Mesenchymal stem cell (in vitro differentiated cells and primary cell): Measurements from ENCODE around the gene IL31RA. TPM values are rescaled to one million over a fixed set of nuclear protein-coding genes. Genes with fewer than 3 reads are reported as not detected.
"Not testable (repeated sequence)": the region's sequence is repeated elsewhere in the genome, so short reads cannot be mapped to it uniquely, and the experiment has no call there.

Source experiments
- DNase-seq: peaks from one replicate; pipeline ENCODE4 v3.0.0-alpha.2; 2013
- H2AFZ ChIP-seq: one replicate; pipeline ENCODE4 v1.6.1; 2013; ENCODE audit warnings: low read depth, mild to moderate bottlenecking, control low read depth, inconsistent platforms, low read length, moderate library complexity
- H2AK5ac ChIP-seq: 2 replicates; pipeline ENCODE4 v1.6.1; 2013; ENCODE audit warnings: low read length, moderate library complexity, mild to moderate bottlenecking, inconsistent platforms; ENCODE audit not compliant: severe bottlenecking
- H2BK120ac ChIP-seq: one replicate; pipeline ENCODE4 v1.6.1; 2013; ENCODE audit warnings: low read depth, mild to moderate bottlenecking, inconsistent platforms, low read length, moderate library complexity
- H2BK12ac ChIP-seq, 2 experiments: one replicate each; pipeline ENCODE4 v1.6.1; 2013; ENCODE audit warnings: inconsistent platforms in 2 of 2, low read length in 2 of 2, mild to moderate bottlenecking in 2 of 2, moderate library complexity in 2 of 2, control low read depth in 1 of 2
- H2BK15ac ChIP-seq: one replicate; pipeline ENCODE4 v1.6.1; 2013; ENCODE audit warnings: mild to moderate bottlenecking, low read depth, inconsistent platforms; ENCODE audit not compliant: poor library complexity, severe bottlenecking
- H2BK5ac ChIP-seq: 2 replicates; pipeline ENCODE4 v1.6.1; 2013; ENCODE audit warnings: low read depth, mild to moderate bottlenecking, low read length, control low read depth, inconsistent platforms; ENCODE audit not compliant: poor library complexity, severe bottlenecking
- H3K14ac ChIP-seq, 2 experiments: one replicate each; pipeline ENCODE4 v1.6.1; 2013; ENCODE audit warnings: inconsistent platforms in 2 of 2, low read length in 2 of 2, control low read depth in 1 of 2, mild to moderate bottlenecking in 1 of 2, moderate library complexity in 1 of 2
- H3K18ac ChIP-seq, 2 experiments: one replicate each; pipeline ENCODE4 v1.6.1; 2013; ENCODE audit warnings: inconsistent platforms in 2 of 2, low read length in 2 of 2, control low read depth in 1 of 2, low read depth in 1 of 2, mild to moderate bottlenecking in 1 of 2
- H3K23ac ChIP-seq, 2 experiments: one replicate each; pipeline ENCODE4 v1.6.1; 2013; ENCODE audit warnings: inconsistent platforms in 2 of 2, low read length in 2 of 2, mild to moderate bottlenecking in 2 of 2, moderate library complexity in 2 of 2, control low read depth in 1 of 2
- H3K27ac ChIP-seq: 2 replicates; pipeline ENCODE4 v1.5.1; 2013; ENCODE audit warnings: mild to moderate bottlenecking, moderate library complexity, low read length, control low read depth, inconsistent platforms; ENCODE audit not compliant: poor library complexity, severe bottlenecking
- H3K27me3 ChIP-seq, 2 experiments: 2 replicates each; pipeline versions ENCODE4 v1.6.1 to v1.7.0; 2013; ENCODE audit warnings: low read length in 2 of 2, mild to moderate bottlenecking in 2 of 2, moderate library complexity in 2 of 2, control low read depth in 1 of 2, inconsistent platforms in 1 of 2; ENCODE audit not compliant: control insufficient read depth in 1 of 2, insufficient read depth in 1 of 2
- H3K36me3 ChIP-seq, 2 experiments: 2 replicates each; pipeline versions ENCODE4 v1.6.1 to v1.7.0; 2013; ENCODE audit warnings: low read length in 2 of 2, control low read depth in 1 of 2, inconsistent platforms in 1 of 2, low read depth in 1 of 2, mild to moderate bottlenecking in 1 of 2; ENCODE audit not compliant: insufficient read depth in 2 of 2, control insufficient read depth in 1 of 2
- H3K4ac ChIP-seq, 2 experiments: one replicate each; pipeline ENCODE4 v1.6.1; 2013; ENCODE audit warnings: inconsistent platforms in 2 of 2, low read length in 2 of 2, mild to moderate bottlenecking in 2 of 2, moderate library complexity in 2 of 2, control low read depth in 1 of 2, low read depth in 1 of 2
- H3K4me1 ChIP-seq: 2 replicates; pipeline ENCODE4 v1.6.1; 2013; ENCODE audit warnings: low read depth, low read length, control low read depth; ENCODE audit not compliant: control insufficient read depth, insufficient read depth
- H3K4me2 ChIP-seq: 2 replicates; pipeline ENCODE4 v1.6.1; 2013; ENCODE audit warnings: low read length, mild to moderate bottlenecking, inconsistent platforms; ENCODE audit not compliant: poor library complexity, severe bottlenecking
- H3K4me3 ChIP-seq, 2 experiments: 2 replicates each; pipeline versions ENCODE4 v1.5.1 to v1.7.0; 2013; ENCODE audit warnings: low read length in 2 of 2, mild to moderate bottlenecking in 2 of 2, control low read depth in 1 of 2, low read depth in 1 of 2; ENCODE audit not compliant: insufficient read depth in 1 of 2
- H3K79me1 ChIP-seq: replicated peaks from 2 replicates; pipeline ENCODE4 v1.6.1; 2013; ENCODE audit warnings: mild to moderate bottlenecking, control low read depth, low read length, inconsistent platforms; ENCODE audit not compliant: poor library complexity, severe bottlenecking
- H3K9ac ChIP-seq: 2 replicates; pipeline ENCODE4 v1.7.0; 2013; ENCODE audit warnings: mild to moderate bottlenecking, low read length, moderate library complexity
- H3K9me3 ChIP-seq: 2 replicates; pipeline ENCODE4 v1.7.0; 2013; ENCODE audit warnings: mild to moderate bottlenecking, low read length; ENCODE audit not compliant: control insufficient read depth
- H4K8ac ChIP-seq: one replicate; pipeline ENCODE4 v1.6.1; 2013; ENCODE audit warnings: inconsistent platforms, mild to moderate bottlenecking, low read length, moderate library complexity
- H4K91ac ChIP-seq: one replicate; pipeline ENCODE4 v1.6.1; 2013; ENCODE audit warnings: mild to moderate bottlenecking, low read length, inconsistent platforms
- WGBS: methylation state at CpG from one replicate; pipeline ENCODE4 v1.1.7; 2013; ENCODE audit warnings: mixed read lengths; 5-methylcytosine and 5-hydroxymethylcytosine counted together
- polyA plus RNA-seq, 2 experiments: library from polyadenylated mRNA; stranded (reverse); fragments of 200-250 nt; gene quantifications; one replicate each; pipeline ENCODE4 v1.2.3, GENCODE V29; 2013

The IL31RA gene
- 16.3 TPM for polyA plus RNA-seq (2013, experiment 1 of 2)
- 16.9 TPM for polyA plus RNA-seq (2013, experiment 2 of 2)

GRCh38 chr5:55850839-55851674, at the start of gene IL31RA:
Gene IL31RA, plus strand, starts transcription at chr5:55851357. Its CDS starts 214 bp downstream, at chr5:55851571.
- Histone ChIP-seq H3K4ac (no peak within 1 kb of the TSS), H2AK5ac (no peak within 1 kb of the TSS), H2AFZ (no peak within 1 kb of the TSS), H2BK12ac (peak within 1 kb of the TSS in 1 of 2 experiments; percentile 78), H3K14ac (no peak within 1 kb of the TSS), H3K18ac (peak within 1 kb of the TSS in 1 of 2 experiments; percentile 24), H3K27me3 (no peaks in the 10 kb centered on the region), H3K23ac (no peak within 1 kb of the TSS), H4K8ac (no peak within 1 kb of the TSS), H3K79me1 (peaks cover 6% of the 10 kb centered on the region), H3K9ac (no peak within 1 kb of the TSS), H3K36me3 (no peaks in the 10 kb centered on the region), H3K27ac (peak within 1 kb of the TSS; percentile 71), H3K4me3 (no peak within 1 kb of the TSS), H3K9me3 (no peaks in the 10 kb centered on the region), H4K91ac (no peak within 1 kb of the TSS), H2BK15ac (no peak within 1 kb of the TSS), H3K4me2 (peak within 1 kb of the TSS; percentile 35), H2BK5ac (no peak within 1 kb of the TSS), H2BK120ac (no peak within 1 kb of the TSS), H3K4me1 (peaks cover 3% of the 10 kb centered on the region)
- 47% methylated on average over 9 of the region's 10 CpGs for WGBS
- DNase-seq = peak; percentile 94

- not testable (repeated sequence) for H3K27me3 ChIP-seq, H3K9ac ChIP-seq, DNase-seq, H3K14ac ChIP-seq, H4K91ac ChIP-seq, H2BK12ac ChIP-seq, H3K9me3 ChIP-seq, H2BK15ac ChIP-seq, H2AFZ ChIP-seq, H3K4me2 ChIP-seq, H3K4ac ChIP-seq, H3K4me3 ChIP-seq, H2BK120ac ChIP-seq, H3K18ac ChIP-seq, H2AK5ac ChIP-seq, H2BK5ac ChIP-seq, H3K36me3 ChIP-seq, H3K27ac ChIP-seq, H3K23ac ChIP-seq, H3K79me1 ChIP-seq, H3K4me1 ChIP-seq, H4K8ac ChIP-seq
- WGBS = 93% methylated on average over 7 of the region's 7 CpGs
Measured at GRCh38 chr5:55808814-55809213, 42.3 kb upstream of the IL31RA start.

- not testable (repeated sequence) for H4K8ac ChIP-seq, H3K9ac ChIP-seq, H2BK15ac ChIP-seq, H2AFZ ChIP-seq, H3K4me1 ChIP-seq, H2BK12ac ChIP-seq, H2BK120ac ChIP-seq, H3K27ac ChIP-seq, H3K23ac ChIP-seq, H3K36me3 ChIP-seq, H2AK5ac ChIP-seq, H3K4me3 ChIP-seq, DNase-seq, H3K4ac ChIP-seq, H3K14ac ChIP-seq, H2BK5ac ChIP-seq, H4K91ac ChIP-seq, H3K27me3 ChIP-seq, H3K18ac ChIP-seq, H3K9me3 ChIP-seq, H3K4me2 ChIP-seq, H3K79me1 ChIP-seq
- WGBS = no CpG with 5 or more reads among the region's 4 CpGs
Measured at GRCh38 chr5:55815939-55816338, 35.2 kb upstream of the IL31RA start.

DNA sequence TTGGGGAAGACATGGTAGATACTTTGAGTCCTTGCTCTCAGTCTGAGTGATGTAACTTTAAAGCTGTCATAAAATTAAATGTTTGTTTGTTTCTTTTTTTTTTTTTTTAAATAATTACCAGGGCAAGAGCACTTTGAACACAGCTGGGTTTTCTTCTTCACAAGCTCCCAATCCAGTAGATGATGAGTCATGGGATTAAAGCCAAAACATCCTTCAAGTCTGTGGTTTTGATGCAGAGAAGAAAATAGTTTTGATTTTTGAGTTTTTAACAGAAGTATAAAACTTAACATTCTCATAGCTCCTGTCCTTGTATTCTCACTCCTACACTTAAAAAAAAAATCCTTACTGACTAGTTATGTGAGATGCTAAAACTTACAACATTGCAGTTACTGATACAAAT, 34.8 kb upstream of the IL31RA start:
- Histone ChIP-seq H3K27me3 (no peaks in the 10 kb centered on the region), H3K4me2 (no peak overlapping the region), H2BK12ac (no peak overlapping the region), H3K4ac (no peak overlapping the region), H4K91ac (no peak overlapping the region), H4K8ac (no peak overlapping the region), H2BK5ac (no peak overlapping the region), H3K18ac (no peak overlapping the region), H3K23ac (no peak overlapping the region), H3K79me1 (no peaks in the 10 kb centered on the region), H2BK120ac (no peak overlapping the region), H2AK5ac (no peak overlapping the region), H3K14ac (no peak overlapping the region), H2AFZ (no peak overlapping the region), H3K27ac (no peak overlapping the region), H3K4me3 (no peak overlapping the region), H2BK15ac (no peak overlapping the region), H3K36me3 (no peaks in the 10 kb centered on the region), H3K4me1 (peaks cover 3% of the 10 kb centered on the region), H3K9ac (no peak overlapping the region), H3K9me3 (no peaks in the 10 kb centered on the region)
- DNase-seq = peak; percentile 90
